Suprapubic skin (tissue), 4 donors: ENCODE data around the gene PHRF1. TPM values are rescaled to one million over a fixed set of nuclear protein-coding genes. Genes with fewer than 3 reads are reported as not detected.
A peak's percentile ranks its signal among the peaks of the same experiment; 100 is the strongest.

Experiments used
- DNase-seq, 2 donors: peaks; one replicate each; pipeline ENCODE4 v3.0.0-alpha.2; 2019; ENCODE audit warnings: low spot score in 2 of 2
- H3K27ac ChIP-seq: fragments of 200-600 bp; sonication (generic); one replicate; pipeline ENCODE4 v1.5.1; 2019
- H3K27me3 ChIP-seq: fragments of 200-600 bp; sonication (generic); one replicate; pipeline ENCODE4 v1.5.1; 2019
- H3K36me3 ChIP-seq: fragments of 200-600 bp; sonication (generic); one replicate; pipeline ENCODE4 v1.5.1; 2019
- H3K4me1 ChIP-seq: fragments of 200-600 bp; sonication (generic); one replicate; pipeline ENCODE4 v1.5.1; 2019
- H3K4me3 ChIP-seq: fragments of 200-600 bp; sonication (generic); one replicate; pipeline ENCODE4 v1.5.1; 2019; ENCODE audit warnings: mild to moderate bottlenecking
- H3K9me3 ChIP-seq: fragments of 200-600 bp; sonication (generic); one replicate; pipeline ENCODE4 v1.5.1; 2019
- CTCF ChIP-seq, 2 donors: fragments of 200-600 bp in 1 of 2; fragments of 450-650 bp in 1 of 2; sonication (generic) in 1 of 2; IDR thresholded peaks; one replicate each; pipeline ENCODE4 v1.5.1; 2016 to 2019; ENCODE audit warnings: antibody characterized with exemption in 2 of 2, mild to moderate bottlenecking in 1 of 2, moderate library complexity in 1 of 2
- EP300 ChIP-seq: sonication (generic); formaldehyde crosslinking; IDR thresholded peaks from one replicate; pipeline ENCODE4 v1.6.1; 2017; ENCODE audit warnings: antibody characterized with exemption
- POLR2A ChIP-seq, 2 donors: fragments of 450-650 bp; IDR thresholded peaks; one replicate each; pipeline ENCODE4 v1.6.1; 2017; ENCODE audit warnings: antibody characterized with exemption in 2 of 2, mild to moderate bottlenecking in 2 of 2, moderate library complexity in 2 of 2
- POLR2AphosphoS5 ChIP-seq, 3 donors: sonication (generic); formaldehyde crosslinking; IDR thresholded peaks; one replicate each; pipeline ENCODE4 v1.6.1; 2017; ENCODE audit warnings: antibody characterized with exemption in 3 of 3
- WGBS: methylation state at CpG from one replicate; pipeline ENCODE4 v1.1.5; 2018; 5-methylcytosine and 5-hydroxymethylcytosine counted together
- total RNA-seq, 4 donors: library from RNA; depleted of rRNA; stranded (reverse); fragments of >200 nt; gene quantifications; one replicate each; pipeline ENCODE4 v1.1.0, GENCODE V29; 2016

Gene PHRF1
- total RNA-seq, 4 donors from 2014 or later, result 27.9 to 55.6 (median 42.0) TPM

DNA sequence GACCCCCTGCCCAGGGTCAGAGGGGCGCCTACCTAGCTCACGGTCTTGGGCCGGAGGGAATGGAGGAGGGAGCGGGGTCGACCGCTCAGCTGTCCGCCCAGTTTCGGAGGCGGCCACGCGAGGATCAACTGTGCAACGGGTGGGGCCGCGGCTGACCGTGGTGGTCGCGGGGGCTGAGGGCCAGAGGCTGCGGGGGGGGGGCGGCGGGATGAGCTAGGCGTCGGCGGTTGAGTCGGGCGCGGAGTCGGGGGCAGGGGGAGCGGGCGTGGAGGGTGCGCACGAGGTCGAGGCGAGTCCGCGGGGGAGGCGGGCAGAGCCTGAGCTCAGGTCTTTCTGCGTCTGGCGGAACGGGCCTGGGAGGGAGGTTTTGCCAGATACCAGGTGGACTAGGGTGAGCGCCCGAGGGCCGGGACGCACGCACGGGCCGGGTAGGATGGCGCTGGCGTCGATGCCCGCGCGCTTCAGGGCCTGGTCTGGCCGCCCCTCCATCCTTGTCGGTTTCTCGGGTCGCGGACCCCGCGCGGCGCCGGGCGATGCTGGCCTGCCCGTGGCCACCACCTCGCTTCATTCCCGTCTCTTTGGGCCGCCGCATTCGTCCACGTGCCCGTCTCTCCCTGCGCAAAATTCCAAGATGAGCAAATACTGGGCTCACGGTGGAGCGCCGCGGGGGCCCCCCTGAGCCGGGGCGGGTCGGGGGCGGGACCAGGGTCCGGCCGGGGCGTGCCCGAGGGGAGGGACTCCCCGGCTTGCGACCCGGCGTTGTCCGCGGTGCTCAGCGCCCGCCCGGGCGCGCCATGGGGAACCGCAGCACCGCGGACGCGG, 60.5 kb downstream of the PHRF1 start, which contains the start of gene DRD4:
Gene DRD4 (plus strand): TSS at position 759 of the 822 bp plus-strand sequence. CDS start 36 bp downstream, at position 795.
- peak within 1 kb of the TSS; percentile 42 for H3K4me3 ChIP-seq
- peaks cover 39% of the 10 kb centered on the region for H3K27me3 ChIP-seq
- TF ChIP-seq POLR2AphosphoS5 (IDR thresholded peaks at IDR 0.05), result no peak
- TF ChIP-seq EP300, result no peak
- no peak for TF ChIP-seq CTCF (IDR thresholded peaks at IDR 0.05)
- TF ChIP-seq POLR2A (IDR thresholded peaks at IDR 0.05), result no peak
- no peaks in the 10 kb centered on the region for H3K9me3 ChIP-seq
- no peak for DNase-seq
- H3K27ac ChIP-seq, result no peak within 1 kb of the TSS
- H3K4me1 ChIP-seq, result peaks cover 27% of the 10 kb centered on the region
- 32% methylated on average over 54 of the region's 100 CpGs for WGBS
- no peaks in the 10 kb centered on the region for H3K36me3 ChIP-seq

- Histone ChIP-seq H3K9me3 (no peaks in the 10 kb centered on the region), H3K27ac (no peak overlapping the region), H3K36me3 (no peaks in the 10 kb centered on the region), H3K4me3 (peak overlapping the region; percentile 42), H3K27me3 (peaks cover 39% of the 10 kb centered on the region), H3K4me1 (peaks cover 27% of the 10 kb centered on the region)
- no CpG with 5 or more reads among the region's 34 CpGs for WGBS
- DNase-seq, result no peak
- no peak for TF ChIP-seq EP300
- no peak for TF ChIP-seq POLR2A (IDR thresholded peaks at IDR 0.05)
- TF ChIP-seq CTCF (IDR thresholded peaks at IDR 0.05), result no peak
- TF ChIP-seq POLR2AphosphoS5 (IDR thresholded peaks at IDR 0.05), result no peak
Measured at GRCh38 chr11:637333-637592, 61.0 kb downstream of the PHRF1 start.

- H3K36me3 ChIP-seq, result no peaks in the 10 kb centered on the region
- WGBS, result 67% methylated on average over 46 of the region's 55 CpGs
- peaks cover 39% of the 10 kb centered on the region for H3K27me3 ChIP-seq
- H3K4me3 ChIP-seq, result peak overlapping the region; percentile 42
- peaks cover 27% of the 10 kb centered on the region for H3K4me1 ChIP-seq
- no peak overlapping the region for H3K27ac ChIP-seq
- TF ChIP-seq POLR2A (IDR thresholded peaks at IDR 0.05) (no peak), EP300 (no peak), CTCF (IDR thresholded peaks at IDR 0.05) (no peak), POLR2AphosphoS5 (IDR thresholded peaks at IDR 0.05) (no peak)
- DNase-seq, result no peak
- H3K9me3 ChIP-seq, result no peaks in the 10 kb centered on the region
Measured at GRCh38 chr11:637593-638521, 61.6 kb downstream of the PHRF1 start.

GRCh38 chr11:638631-639331, 62.5 kb downstream of the PHRF1 start:
- H3K36me3 ChIP-seq, result peaks cover 6% of the 10 kb centered on the region
- TF ChIP-seq POLR2AphosphoS5 (IDR thresholded peaks at IDR 0.05), result no peak
- TF ChIP-seq EP300, result no peak
- no peak for TF ChIP-seq POLR2A (IDR thresholded peaks at IDR 0.05)
- TF ChIP-seq CTCF (IDR thresholded peaks at IDR 0.05), result no peak
- no peak for DNase-seq
- H3K9me3 ChIP-seq, result no peaks in the 10 kb centered on the region
- H3K4me1 ChIP-seq, result peaks cover 27% of the 10 kb centered on the region
- peaks cover 39% of the 10 kb centered on the region for H3K27me3 ChIP-seq
- WGBS, result 69% methylated on average over 26 of the region's 28 CpGs
- peak overlapping the region; percentile 16 for H3K4me3 ChIP-seq
- H3K27ac ChIP-seq, result no peak overlapping the region
